ENCODE data around the gene PCBP2.

The PCBP2 gene

GRCh38 chr12:53508534-53509170, 56.8 kb downstream of the PCBP2 start:
- DNase-seq (ENCODE audit: low read depth): peak; percentile 64

GRCh38 chr12:53510181-53510812, 58.4 kb downstream of the PCBP2 start:
- no peak for DNase-seq (ENCODE audit: low read depth)

GRCh38 chr12:53513712-53514410, 62.0 kb downstream of the PCBP2 start:
- no peak for DNase-seq (ENCODE audit: low read depth)

GRCh38 chr12:53514628-53515290, 62.9 kb downstream of the PCBP2 start:
- DNase-seq (ENCODE audit: low read depth): no peak

GRCh38 chr12:53515291-53515680, 63.4 kb downstream of the PCBP2 start:
- no peak for DNase-seq (ENCODE audit: low read depth)

GRCh38 chr12:53516758-53517455, 65.0 kb downstream of the PCBP2 start:
- no peak for DNase-seq (ENCODE audit: low read depth)

- peak; percentile 45 for DNase-seq (ENCODE audit: low read depth)
Measured at GRCh38 chr12:53518381-53518780, 66.5 kb downstream of the PCBP2 start.

GRCh38 chr12:53523131-53523530, 71.2 kb downstream of the PCBP2 start:
- no peak for DNase-seq (ENCODE audit: low read depth)

- DNase-seq (ENCODE audit: low read depth): no peak
Measured at GRCh38 chr12:53524476-53524875, 72.6 kb downstream of the PCBP2 start.

GRCh38 chr12:53530061-53530460, 78.2 kb downstream of the PCBP2 start:
- DNase-seq (ENCODE audit: low read depth): no peak

Data from iris pigment epithelial cell (primary cell).